GM12874 (cell line): ENCODE measurements around the gene PNLIPRP1.

ENCODE experiments used
- TF ChIP-seq, protein P1 (sequence below): IDR thresholded peaks from 2 replicates; pipeline ENCODE4 v1.5.1; 2011; ENCODE audit warnings: low read depth, mild to moderate bottlenecking, control low read depth, low read length, moderate library complexity; ENCODE audit not compliant: insufficient read depth

PNLIPRP1 gene

GRCh38 chr10:116621934-116622655 is 31.3 kb downstream of the PNLIPRP1 start:
- TF ChIP-seq, protein P1, sequence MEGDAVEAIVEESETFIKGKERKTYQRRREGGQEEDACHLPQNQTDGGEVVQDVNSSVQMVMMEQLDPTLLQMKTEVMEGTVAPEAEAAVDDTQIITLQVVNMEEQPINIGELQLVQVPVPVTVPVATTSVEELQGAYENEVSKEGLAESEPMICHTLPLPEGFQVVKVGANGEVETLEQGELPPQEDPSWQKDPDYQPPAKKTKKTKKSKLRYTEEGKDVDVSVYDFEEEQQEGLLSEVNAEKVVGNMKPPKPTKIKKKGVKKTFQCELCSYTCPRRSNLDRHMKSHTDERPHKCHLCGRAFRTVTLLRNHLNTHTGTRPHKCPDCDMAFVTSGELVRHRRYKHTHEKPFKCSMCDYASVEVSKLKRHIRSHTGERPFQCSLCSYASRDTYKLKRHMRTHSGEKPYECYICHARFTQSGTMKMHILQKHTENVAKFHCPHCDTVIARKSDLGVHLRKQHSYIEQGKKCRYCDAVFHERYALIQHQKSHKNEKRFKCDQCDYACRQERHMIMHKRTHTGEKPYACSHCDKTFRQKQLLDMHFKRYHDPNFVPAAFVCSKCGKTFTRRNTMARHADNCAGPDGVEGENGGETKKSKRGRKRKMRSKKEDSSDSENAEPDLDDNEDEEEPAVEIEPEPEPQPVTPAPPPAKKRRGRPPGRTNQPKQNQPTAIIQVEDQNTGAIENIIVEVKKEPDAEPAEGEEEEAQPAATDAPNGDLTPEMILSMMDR: no peak

DNA sequence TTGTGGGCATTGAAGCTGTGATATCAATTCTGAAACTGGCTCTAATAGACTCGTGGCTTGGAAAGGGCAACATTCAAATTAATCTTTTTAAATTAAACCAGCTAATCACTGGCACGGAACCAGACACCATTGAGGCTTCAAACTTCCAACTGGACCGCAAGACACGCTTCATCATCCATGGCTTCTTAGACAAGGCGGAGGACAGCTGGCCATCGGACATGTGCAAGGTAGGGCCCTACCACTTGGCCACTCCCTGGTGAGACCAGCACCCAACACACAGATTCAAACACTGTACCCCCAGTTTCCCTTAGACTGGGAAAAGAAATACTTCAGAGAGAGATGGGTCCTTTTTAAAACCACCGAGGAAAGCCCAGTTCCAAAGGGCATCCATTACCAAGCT is 35.1 kb downstream of the PNLIPRP1 start:
- TF ChIP-seq, protein P1: no peak

DNA sequence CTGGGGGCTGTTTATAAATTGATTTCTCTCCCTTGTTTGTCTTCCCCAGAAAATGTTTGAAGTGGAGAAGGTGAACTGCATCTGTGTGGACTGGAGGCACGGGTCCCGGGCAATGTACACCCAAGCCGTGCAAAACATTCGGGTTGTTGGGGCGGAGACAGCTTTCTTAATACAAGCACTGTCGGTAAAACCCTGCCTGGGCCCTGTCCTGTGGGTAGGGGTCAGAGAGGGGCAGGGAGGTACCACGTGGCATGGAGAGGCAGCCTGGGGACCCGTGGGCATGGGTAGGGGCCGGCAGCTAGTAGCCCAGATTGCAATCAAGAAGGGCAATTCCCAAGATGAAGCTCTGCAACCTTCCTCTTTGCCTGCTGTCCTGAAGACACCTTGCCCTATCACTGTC is 36.1 kb downstream of the PNLIPRP1 start:
- TF ChIP-seq, protein P1: no peak

GRCh38 chr10:116627386-116627933 is 36.7 kb downstream of the PNLIPRP1 start:
- TF ChIP-seq, protein P1: no peak

- TF ChIP-seq, protein P1: no peak
These were observed 38.6 kb downstream of the PNLIPRP1 start for GRCh38 chr10:116629340-116629739.

GRCh38 chr10:116630020-116630419 is 39.3 kb downstream of the PNLIPRP1 start:
- TF ChIP-seq, protein P1: no peak

DNA sequence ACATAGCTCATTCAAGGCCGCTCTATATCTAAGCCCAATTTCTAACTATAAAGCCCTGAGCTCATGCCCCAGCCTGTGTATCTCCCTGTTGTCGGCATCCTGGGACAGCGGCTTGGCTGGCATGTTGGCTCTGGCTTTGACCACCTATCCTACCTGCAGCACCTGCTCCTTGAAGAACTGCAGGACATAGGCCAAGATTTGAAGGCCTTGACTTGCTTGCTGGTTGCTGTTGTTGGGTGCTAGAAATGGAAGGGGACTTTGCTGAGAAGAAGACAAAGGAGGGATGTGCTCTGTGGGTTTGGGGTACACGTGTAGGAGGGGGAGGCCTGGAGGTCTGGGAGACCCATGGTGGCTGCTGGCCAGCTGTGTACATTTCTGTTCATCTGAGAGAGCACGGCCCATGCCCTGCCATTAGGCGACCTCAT is 41.1 kb downstream of the PNLIPRP1 start:
- TF ChIP-seq, protein P1: no peak
